Calu3 (cell line): ENCODE measurements around the gene FAM43B. TPM values are rescaled to one million over a fixed set of nuclear protein-coding genes. Genes with fewer than 3 reads are reported as not detected.

ENCODE experiments used
- BruUV-seq: library from RNA; stranded (reverse); fragments of 400-500 nt; replicated peaks from 2 replicates; lab custom pipeline; 2021; lab: Mats Ljungman, UMichigan
- CTCF ChIA-PET: fragments of 300-600 bp; sonication (Branson Sonifier 250); formaldehyde crosslinking; loops from one replicate; lab custom pipeline; 2022; ENCODE audit warnings: antibody characterized with exemption; lab: Charles Lee
- DNase-seq: peaks from one replicate; pipeline ENCODE4 v3.0.0; 2022
- H3K27ac Mint-ChIP-seq: one replicate; pipeline ENCODE4 v1.8.0; 2022; ENCODE audit warnings: mixed read lengths; ENCODE audit not compliant: unreplicated experiment
- H3K27me3 Mint-ChIP-seq: one replicate; pipeline ENCODE4 v1.8.0; 2022; ENCODE audit warnings: mixed read lengths; ENCODE audit not compliant: unreplicated experiment
- H3K36me3 Mint-ChIP-seq: one replicate; pipeline ENCODE4 v1.8.0; 2022; ENCODE audit warnings: mild to moderate bottlenecking, moderate library complexity, mixed read lengths; ENCODE audit not compliant: insufficient read depth, unreplicated experiment
- H3K4me1 Mint-ChIP-seq: one replicate; pipeline ENCODE4 v1.8.0; 2022; ENCODE audit warnings: mild to moderate bottlenecking, low read depth, mixed read lengths; ENCODE audit not compliant: unreplicated experiment
- H3K4me3 Mint-ChIP-seq: one replicate; pipeline ENCODE4 v1.8.0; 2022; ENCODE audit warnings: mild to moderate bottlenecking, low read depth, moderate library complexity, mixed read lengths; ENCODE audit not compliant: unreplicated experiment
- H3K9me3 Mint-ChIP-seq: one replicate; pipeline ENCODE4 v1.8.0; 2022; ENCODE audit warnings: low read depth, mixed read lengths; ENCODE audit not compliant: unreplicated experiment
- intact Hi-C: fragments of 100-400 bp; cut with micrococcal nuclease; formaldehyde crosslinking; loops from one replicate; pipeline ENCODE4 v1.10.0; 2022; ENCODE audit not compliant: unreplicated experiment
- total RNA-seq: library from RNA; stranded (reverse); gene quantifications from 2 replicates; pipeline ENCODE4 v1.2.3, GENCODE V29; 2022
- TF ChIP-seq, protein P1 (sequence below): fragments of 200-600 bp; IDR thresholded peaks from one replicate; pipeline ENCODE4 v1.8.0; 2022; ENCODE audit warnings: antibody characterized with exemption; ENCODE audit not compliant: unreplicated experiment

Gene FAM43B
- total RNA-seq, 1 experiment from 2014 or later = not detected

DNA sequence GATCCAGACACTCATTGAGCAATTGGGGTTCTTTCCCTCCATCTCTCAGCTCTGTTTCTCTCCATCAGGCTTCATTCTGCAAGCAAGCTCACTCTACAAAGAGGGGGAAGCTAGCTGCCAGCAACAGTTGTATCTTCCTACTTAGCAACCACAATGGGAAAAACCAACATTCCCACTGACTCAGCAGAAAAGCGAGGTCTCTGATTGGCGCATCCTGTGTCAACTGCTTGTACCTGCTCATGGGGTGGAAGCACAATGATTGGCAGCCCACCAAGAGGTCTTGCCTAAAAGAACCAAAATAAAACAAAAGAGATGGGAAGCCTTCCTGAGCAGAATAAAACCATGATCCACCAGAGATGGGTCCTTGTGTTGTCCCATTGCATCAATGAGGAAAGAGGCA lies 32.5 kb downstream of the FAM43B start:
- CTCF ChIA-PET = no interaction called here
- Mint-ChIP-seq H3K4me3 (no peak overlapping the region), H3K27me3 (no peaks in the 10 kb centered on the region), H3K9me3 (no peaks in the 10 kb centered on the region), H3K36me3 (peaks cover 7% of the 10 kb centered on the region), H3K4me1 (peaks cover under 1% of the 10 kb centered on the region), H3K27ac (no peak overlapping the region)
- BruUV-seq = no TSS peak
- intact Hi-C loops = no loop called here
- no peak for DNase-seq
- TF ChIP-seq, protein P1, sequence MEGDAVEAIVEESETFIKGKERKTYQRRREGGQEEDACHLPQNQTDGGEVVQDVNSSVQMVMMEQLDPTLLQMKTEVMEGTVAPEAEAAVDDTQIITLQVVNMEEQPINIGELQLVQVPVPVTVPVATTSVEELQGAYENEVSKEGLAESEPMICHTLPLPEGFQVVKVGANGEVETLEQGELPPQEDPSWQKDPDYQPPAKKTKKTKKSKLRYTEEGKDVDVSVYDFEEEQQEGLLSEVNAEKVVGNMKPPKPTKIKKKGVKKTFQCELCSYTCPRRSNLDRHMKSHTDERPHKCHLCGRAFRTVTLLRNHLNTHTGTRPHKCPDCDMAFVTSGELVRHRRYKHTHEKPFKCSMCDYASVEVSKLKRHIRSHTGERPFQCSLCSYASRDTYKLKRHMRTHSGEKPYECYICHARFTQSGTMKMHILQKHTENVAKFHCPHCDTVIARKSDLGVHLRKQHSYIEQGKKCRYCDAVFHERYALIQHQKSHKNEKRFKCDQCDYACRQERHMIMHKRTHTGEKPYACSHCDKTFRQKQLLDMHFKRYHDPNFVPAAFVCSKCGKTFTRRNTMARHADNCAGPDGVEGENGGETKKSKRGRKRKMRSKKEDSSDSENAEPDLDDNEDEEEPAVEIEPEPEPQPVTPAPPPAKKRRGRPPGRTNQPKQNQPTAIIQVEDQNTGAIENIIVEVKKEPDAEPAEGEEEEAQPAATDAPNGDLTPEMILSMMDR = no peak

DNA sequence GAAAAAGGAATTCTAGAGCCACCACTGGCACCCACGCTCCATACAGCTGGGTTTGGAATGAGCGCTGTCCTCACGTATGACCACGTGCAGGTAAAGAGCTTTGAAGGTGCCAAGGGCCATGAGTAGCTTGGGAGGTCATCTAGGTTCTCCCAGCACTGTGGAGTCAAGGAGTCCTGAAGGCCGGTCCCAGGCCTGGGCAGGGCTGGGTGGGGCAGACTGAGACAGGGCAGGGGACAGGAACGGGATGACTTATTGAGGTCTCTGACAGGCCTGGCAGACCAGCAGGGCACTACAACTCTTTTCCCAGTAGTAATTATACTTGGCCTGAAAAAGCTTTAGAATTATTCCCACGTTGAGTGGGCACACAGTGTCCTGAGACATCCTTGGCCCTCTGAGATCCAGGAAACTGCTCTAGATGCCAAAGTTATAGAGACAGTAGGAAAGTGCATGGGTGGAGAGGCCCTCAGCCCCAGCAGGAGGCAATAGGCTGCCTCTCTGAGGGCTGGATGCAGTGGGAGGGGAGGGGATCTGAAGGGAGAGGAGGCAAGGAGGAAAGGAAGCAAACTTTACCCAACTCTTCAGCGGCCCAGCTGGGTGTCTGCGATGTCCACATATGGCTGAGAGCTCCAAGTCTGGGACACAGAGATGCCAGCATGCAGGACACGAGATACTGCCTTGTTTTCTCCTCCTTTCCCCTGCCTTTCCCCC lies 34.7 kb downstream of the FAM43B start:
- Mint-ChIP-seq H3K4me3 (no peak overlapping the region), H3K27me3 (no peaks in the 10 kb centered on the region), H3K9me3 (no peaks in the 10 kb centered on the region), H3K36me3 (peaks cover 7% of the 10 kb centered on the region), H3K4me1 (peaks cover 10% of the 10 kb centered on the region), H3K27ac (no peak overlapping the region)
- CTCF ChIA-PET = interaction anchor here (0.6 to 0.7 kb wide), 2 partner anchors 116 to 1322 kb away, joined by 3 read pairs; no protein-coding TSS in a partner anchor
- TF ChIP-seq, protein P1 = no peak
- BruUV-seq = no TSS peak
- no peak for DNase-seq
- intact Hi-C loops = no loop called here

DNA sequence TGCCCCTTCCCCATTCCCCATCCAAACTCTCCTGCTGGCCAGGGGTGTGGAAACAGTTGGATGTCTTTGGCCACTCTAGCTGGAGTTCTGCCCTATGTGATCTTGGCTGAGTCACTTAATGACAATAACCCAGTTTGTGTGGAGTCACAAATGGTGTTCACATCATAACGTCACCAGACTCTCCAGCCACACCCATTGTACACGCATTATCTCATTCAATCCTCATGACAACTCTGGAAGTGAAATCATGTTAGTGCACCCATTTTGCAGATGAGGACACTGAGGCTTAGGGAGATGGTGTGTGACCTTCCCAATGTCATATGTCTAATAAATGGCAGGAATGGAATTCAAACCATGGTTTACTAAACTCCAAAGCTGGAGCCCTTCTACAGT lies 35.3 kb downstream of the FAM43B start:
- no peak for DNase-seq
- intact Hi-C loops = no loop called here
- H3K4me3 Mint-ChIP-seq = no peak overlapping the region
- TF ChIP-seq, protein P1 = no peak
- H3K36me3 Mint-ChIP-seq = peaks cover 7% of the 10 kb centered on the region
- H3K4me1 Mint-ChIP-seq = peaks cover 10% of the 10 kb centered on the region
- no peaks in the 10 kb centered on the region for H3K27me3 Mint-ChIP-seq
- no peak overlapping the region for H3K27ac Mint-ChIP-seq
- H3K9me3 Mint-ChIP-seq = no peaks in the 10 kb centered on the region
- CTCF ChIA-PET = interaction anchor here (0.6 to 0.7 kb wide), 2 partner anchors 117 to 1323 kb away, joined by 3 read pairs; no protein-coding TSS in a partner anchor
- BruUV-seq = no TSS peak

DNA sequence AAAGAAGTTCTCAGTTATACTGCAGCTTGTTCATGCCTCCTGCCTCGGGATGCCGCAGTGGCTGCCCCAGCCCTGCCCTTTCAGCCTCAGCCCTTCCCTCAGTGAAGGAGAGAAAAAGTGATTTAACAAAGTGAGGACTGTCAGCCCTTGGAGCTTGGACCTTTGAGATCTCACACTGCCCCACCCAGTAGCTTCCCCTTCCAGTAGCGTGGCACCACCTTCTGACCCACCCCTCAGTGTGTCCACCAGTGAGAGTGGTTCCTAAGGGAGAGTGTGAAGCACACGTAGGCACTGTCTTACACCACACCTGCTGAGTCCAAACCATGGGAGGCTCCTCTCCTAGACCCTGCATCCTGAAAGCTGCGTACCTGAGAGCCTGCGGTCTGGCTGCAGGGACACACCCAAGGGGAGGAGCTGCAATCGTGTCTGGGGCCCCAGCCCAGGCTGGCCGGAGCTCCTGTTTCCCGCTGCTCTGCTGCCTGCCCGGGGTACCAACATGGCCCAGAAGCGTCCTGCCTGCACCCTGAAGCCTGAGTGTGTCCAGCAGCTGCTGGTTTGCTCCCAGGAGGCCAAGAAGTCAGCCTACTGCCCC lies 36.4 kb downstream of the FAM43B start, which contains the start of gene CDA:
Gene CDA, plus strand, starts transcription at position 464 of the 592 bp plus-strand sequence. Its CDS starts 33 bp downstream, at position 497.
- Mint-ChIP-seq H3K4me3 (peak within 1 kb of the TSS; percentile 68), H3K27ac (peak within 1 kb of the TSS; percentile 66), H3K27me3 (no peaks in the 10 kb centered on the region), H3K4me1 (peaks cover 10% of the 10 kb centered on the region), H3K9me3 (no peaks in the 10 kb centered on the region), H3K36me3 (peaks cover 7% of the 10 kb centered on the region)
- no TSS peak for BruUV-seq
- TF ChIP-seq, protein P1 = no peak
- CTCF ChIA-PET = interaction anchor here (1.0 to 1.4 kb wide), 3 partner anchors 14 to 45 kb away, joined by 3 to 7 read pairs (median 6); no protein-coding TSS in a partner anchor
- intact Hi-C loops = no loop called here
- DNase-seq = peak; percentile 58
